GM21717 (cell line): Measurements from ENCODE around the gene CD38.

Experiments used
- ATAC-seq: cut with Tn5 transposase; IDR thresholded peaks from one replicate; pipeline ENCODE4 v1.9.1; 2021; ENCODE audit warnings: mild to moderate bottlenecking, moderate library complexity; ENCODE audit not compliant: unreplicated experiment

CD38 gene

DNA sequence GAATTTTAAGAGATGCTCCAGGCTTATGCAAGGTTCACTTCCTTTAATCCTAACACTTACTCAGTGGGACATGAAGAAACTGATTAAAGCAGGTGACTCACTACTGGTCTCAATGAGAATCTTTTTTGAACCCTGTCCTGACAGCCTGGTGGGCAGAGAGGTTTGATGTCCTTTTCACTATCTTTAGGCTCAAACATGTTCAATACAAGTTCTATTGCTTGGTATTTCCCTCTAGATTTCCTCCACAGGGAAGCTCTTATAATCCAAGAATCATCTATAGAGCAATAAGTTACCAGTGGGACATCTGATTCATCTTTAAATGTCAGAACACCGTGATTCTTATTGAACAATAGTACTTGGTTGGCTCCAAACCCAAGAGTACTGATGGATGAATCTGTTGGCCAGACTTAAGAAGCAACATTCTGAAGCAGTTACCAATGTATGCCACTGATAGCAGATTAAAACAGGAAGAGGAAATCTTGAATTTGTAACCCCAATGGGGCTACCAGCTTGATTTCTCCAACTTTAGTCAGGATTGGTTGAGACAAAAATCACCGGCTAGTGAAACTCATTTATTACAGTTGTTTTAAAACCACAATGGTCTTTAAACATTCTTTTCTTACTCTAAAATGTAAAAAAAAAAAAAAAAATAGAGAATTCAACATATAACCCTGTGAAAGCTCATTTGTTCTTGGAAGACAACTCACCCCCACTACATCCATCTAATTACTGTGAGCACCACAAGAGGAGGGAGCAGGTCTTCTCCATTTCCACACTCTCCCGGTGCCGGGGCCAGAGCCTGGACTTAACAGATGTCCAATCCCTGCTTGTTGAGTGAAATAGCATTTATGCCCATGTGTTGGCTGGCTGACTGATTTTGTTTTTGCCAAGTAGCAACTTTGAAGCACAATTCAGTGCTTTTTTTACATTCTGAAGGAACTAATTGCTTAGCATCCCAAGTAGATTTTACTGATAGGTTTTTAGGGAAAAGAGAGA lies 117.1 kb downstream of the CD38 start:
- no peak for ATAC-seq

DNA sequence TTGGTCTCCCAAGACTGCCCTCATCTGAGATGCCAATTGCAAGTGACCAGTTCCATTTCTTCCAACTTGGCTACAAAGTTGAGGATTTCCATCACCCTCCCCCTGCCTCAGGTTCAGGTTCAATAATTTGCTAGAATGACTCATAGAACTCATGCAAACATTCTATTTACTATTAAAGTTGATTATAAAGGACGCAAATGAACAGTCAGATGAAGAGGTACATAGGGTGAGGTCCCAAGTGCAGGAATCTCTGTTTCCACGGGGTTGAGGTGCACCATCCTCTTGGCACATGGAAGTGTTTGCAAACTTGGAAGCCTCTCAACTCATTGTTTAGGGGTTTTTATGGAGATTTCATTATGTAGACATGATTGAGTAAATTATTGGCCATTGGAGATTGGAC lies 119.4 kb downstream of the CD38 start:
- no peak for ATAC-seq

DNA sequence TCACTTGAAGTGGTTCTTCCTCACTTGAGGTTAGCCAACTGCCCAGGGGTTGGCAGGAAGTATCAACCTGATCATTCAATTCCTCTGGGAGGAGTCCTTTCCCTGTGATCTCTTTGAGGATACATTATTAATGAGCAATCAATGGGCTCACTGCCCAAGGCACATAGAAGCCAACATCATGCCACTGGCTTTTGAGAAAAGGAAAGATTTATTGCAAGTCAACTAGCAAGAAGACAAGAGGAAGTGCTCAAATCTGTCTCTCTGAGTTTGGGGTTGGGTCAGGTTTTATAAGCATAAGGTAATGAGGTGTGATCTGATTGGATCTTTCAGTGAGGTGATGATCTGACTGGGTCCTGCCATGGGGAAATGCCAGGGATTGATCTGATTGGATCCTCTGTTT lies 120.8 kb downstream of the CD38 start:
- no peak for ATAC-seq

DNA sequence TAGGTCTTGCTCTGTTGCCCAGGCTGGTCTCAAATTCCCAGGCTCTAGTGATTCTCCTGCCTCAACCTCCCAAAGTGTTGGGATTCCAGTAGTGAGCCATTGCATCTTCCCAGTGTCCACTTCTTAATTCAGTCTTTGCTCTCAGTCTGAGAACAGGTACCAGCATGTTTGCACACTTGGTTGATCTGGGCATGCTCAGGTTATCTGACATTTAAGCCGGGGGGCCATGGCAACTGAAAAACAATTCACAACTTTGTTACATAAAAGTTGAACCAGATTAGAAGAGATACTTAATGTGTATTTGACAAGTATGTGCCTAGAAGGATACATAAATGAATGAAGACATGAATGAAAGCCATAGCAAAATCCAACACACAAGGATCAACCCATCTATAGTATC lies 121.4 kb downstream of the CD38 start:
- no peak for ATAC-seq

DNA sequence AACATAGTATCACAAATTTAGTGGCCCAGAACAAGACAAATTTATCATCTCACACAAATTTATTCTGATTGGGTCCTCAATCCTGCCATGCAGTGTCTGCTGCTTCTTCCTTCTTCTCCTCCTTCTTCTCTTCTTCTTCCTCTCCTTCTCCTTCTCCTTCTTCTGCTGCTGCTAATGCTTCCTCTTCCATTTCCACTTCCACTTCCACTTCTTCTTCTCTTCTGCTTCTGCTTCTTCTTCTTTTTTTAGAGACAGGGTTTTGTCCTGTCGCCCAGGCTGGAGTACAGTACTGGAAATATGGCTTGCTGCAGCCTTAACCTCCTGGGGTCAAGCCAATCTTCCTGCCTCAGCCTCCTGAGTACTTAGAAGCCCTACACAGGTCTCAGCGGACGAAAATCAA lies 122.9 kb downstream of the CD38 start:
- ATAC-seq, result no peak

DNA sequence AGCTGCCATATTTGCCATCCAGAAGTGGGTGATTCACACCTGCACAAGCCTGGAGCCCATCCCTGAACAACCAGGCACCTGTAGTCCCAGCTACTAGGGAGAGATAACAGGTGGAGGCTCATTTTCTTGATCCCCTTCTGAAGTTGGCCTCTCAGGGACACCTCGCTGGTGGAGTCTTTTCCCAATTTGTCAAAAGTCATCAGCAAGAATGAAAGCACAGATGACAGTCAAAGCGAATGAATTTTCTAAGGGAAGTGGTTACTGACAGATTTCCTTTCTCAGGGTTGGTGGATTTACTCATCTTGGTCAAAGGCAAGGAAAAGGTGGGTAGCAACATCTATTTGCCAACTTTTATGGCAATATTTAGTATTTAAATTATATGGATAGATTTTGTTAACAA lies 123.9 kb downstream of the CD38 start:
- ATAC-seq, result no peak

DNA sequence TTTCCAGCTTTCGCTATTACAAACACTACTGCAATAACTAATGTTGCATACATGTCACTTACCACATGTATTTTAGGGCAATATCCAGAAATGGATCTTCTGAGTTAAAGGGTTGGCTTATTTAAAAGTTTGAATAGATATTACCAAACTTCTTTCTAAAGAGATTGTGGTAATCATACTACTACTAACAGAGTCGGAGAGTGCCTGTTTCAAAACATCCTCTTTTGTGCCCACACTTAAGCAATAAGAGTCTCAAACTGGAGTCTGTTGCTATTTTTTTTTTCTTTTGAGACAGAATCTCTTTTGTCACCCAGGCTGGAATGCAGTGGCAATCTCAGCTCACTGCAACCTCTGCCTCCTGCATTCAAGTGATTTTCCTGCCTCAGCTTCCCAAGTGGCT lies 124.6 kb downstream of the CD38 start:
- no peak for ATAC-seq
